ENCODE measurements around the gene CAPN6. TPM values are rescaled to one million over a fixed set of nuclear protein-coding genes. Genes with fewer than 3 reads are reported as not detected.

Gene CAPN6
- total and polyA plus RNA-seq, 2 donors (not counting 1 experiment from before 2014, with no cell fraction given): not detected

DNA sequence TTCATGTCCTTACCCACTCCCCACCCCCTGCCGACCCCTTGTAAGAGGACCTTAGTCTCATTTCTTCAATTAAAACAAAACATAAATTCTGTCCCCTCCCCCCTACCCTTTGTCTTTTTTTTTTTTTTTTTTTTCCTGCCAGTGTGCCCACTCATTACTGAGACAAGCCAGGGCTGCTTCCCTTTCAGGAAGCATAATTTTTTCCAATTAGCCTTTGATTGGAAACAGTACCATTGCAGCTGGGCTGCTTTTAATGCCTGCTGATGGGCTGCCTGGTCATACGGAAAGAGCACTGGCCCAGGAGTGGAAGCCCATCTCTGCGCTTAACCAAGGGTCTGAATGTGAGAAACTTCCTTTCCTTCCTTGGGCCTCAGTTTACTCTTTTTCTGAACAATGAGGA, 18.6 kb upstream of the CAPN6 start:
- Histone ChIP-seq H3K4me2 (ENCODE audit: extremely low read depth, insufficient read depth, low read length) (no peak overlapping the region), H3K79me2 (ENCODE audit: control insufficient read depth, insufficient read depth, low read length) (no peaks in the 10 kb centered on the region), H3K9ac (ENCODE audit: insufficient read depth, low read length) (no peak overlapping the region), H3K36me3 (ENCODE audit: control insufficient read depth, insufficient read depth, low read length) (no peaks in the 10 kb centered on the region), H3K4me3 (replicated peaks in 1 of 4; ENCODE audit: control extremely low read depth in 1 of 4, insufficient read depth in 1 of 4, low read depth in 3 of 4, low read length in 4 of 4) (no peak overlapping the region), H3K4me1 (ENCODE audit: control insufficient read depth, extremely low read depth, insufficient read depth, low read length) (no peaks in the 10 kb centered on the region), H2AFZ (ENCODE audit: low read length) (no peak overlapping the region), H3K27ac (ENCODE audit: insufficient read depth, low read length) (no peak overlapping the region), H3K9me3 (ENCODE audit: control insufficient read depth, insufficient read depth, low read depth, low read length) (no peaks in the 10 kb centered on the region), H4K20me1 (ENCODE audit: control insufficient read depth, extremely low read depth, insufficient read depth, low read length) (no peaks in the 10 kb centered on the region), H3K27me3 (ENCODE audit: control insufficient read depth, insufficient read depth, low read length) (no peaks in the 10 kb centered on the region)
- TF ChIP-seq, protein P1, sequence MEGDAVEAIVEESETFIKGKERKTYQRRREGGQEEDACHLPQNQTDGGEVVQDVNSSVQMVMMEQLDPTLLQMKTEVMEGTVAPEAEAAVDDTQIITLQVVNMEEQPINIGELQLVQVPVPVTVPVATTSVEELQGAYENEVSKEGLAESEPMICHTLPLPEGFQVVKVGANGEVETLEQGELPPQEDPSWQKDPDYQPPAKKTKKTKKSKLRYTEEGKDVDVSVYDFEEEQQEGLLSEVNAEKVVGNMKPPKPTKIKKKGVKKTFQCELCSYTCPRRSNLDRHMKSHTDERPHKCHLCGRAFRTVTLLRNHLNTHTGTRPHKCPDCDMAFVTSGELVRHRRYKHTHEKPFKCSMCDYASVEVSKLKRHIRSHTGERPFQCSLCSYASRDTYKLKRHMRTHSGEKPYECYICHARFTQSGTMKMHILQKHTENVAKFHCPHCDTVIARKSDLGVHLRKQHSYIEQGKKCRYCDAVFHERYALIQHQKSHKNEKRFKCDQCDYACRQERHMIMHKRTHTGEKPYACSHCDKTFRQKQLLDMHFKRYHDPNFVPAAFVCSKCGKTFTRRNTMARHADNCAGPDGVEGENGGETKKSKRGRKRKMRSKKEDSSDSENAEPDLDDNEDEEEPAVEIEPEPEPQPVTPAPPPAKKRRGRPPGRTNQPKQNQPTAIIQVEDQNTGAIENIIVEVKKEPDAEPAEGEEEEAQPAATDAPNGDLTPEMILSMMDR (conservative IDR thresholded peaks at IDR 0.05 in 1 of 2, IDR thresholded peaks at IDR 0.05 in 1 of 2; ENCODE audit: low read depth in 1 of 2, low read length in 2 of 2): no peak
- no peak for TF ChIP-seq EZH2 (IDR thresholded peaks at IDR 0.05; ENCODE audit: low read length, missing control alignments)
- no peak for DNase-seq (ENCODE audit: low read depth in 2 of 2)

DNA sequence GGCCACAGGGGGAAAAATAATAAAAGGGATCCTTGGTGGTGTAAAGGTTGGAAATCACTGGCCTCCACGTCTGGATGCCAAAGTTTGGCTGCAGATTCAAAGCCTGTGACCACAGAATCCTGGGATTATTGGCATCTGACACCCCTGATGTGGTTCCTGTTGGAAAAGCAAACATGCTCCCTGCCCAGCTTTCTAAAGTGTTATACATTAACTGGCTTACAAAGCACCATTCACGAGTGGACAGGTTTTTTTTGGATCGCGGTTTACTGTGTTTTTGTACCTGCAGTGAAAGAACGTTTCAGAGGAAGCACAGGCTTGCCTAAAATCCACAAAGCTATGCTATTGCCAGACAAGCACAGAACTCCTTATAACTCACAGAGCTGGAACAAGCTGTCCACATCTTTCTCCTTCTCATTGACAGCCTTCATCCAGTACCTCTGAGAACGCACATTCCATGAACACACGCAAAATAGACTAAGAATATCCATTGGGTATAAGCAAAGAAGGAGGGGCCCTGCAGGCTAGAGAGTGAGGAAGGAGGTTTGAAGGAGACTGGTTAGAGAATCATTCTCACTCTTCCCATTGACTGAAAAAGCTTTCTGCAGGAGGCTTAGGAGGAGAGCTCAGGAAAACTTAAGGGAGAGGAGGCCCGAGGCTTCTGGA, 14.5 kb upstream of the CAPN6 start:
- no peak overlapping the region for H2AFZ ChIP-seq (ENCODE audit: low read length)
- H3K9me3 ChIP-seq (ENCODE audit: control insufficient read depth, insufficient read depth, low read depth, low read length): no peaks in the 10 kb centered on the region
- H3K4me2 ChIP-seq (ENCODE audit: extremely low read depth, insufficient read depth, low read length): no peak overlapping the region
- TF ChIP-seq EZH2 (IDR thresholded peaks at IDR 0.05; ENCODE audit: low read length, missing control alignments): no peak
- TF ChIP-seq, protein P1 (conservative IDR thresholded peaks at IDR 0.05 in 1 of 2, IDR thresholded peaks at IDR 0.05 in 1 of 2; ENCODE audit: low read depth in 1 of 2, low read length in 2 of 2): no peak
- no peaks in the 10 kb centered on the region for H4K20me1 ChIP-seq (ENCODE audit: control insufficient read depth, extremely low read depth, insufficient read depth, low read length)
- no peak overlapping the region for H3K9ac ChIP-seq (ENCODE audit: insufficient read depth, low read length)
- no peaks in the 10 kb centered on the region for H3K4me1 ChIP-seq (ENCODE audit: control insufficient read depth, extremely low read depth, insufficient read depth, low read length)
- H3K27ac ChIP-seq (ENCODE audit: insufficient read depth, low read length): no peak overlapping the region
- H3K27me3 ChIP-seq (ENCODE audit: control insufficient read depth, insufficient read depth, low read length): no peaks in the 10 kb centered on the region
- H3K36me3 ChIP-seq (ENCODE audit: control insufficient read depth, insufficient read depth, low read length): no peaks in the 10 kb centered on the region
- DNase-seq (ENCODE audit: low read depth in 2 of 2): no peak
- no peak overlapping the region for H3K4me3 ChIP-seq (replicated peaks in 1 of 4; ENCODE audit: control extremely low read depth in 1 of 4, insufficient read depth in 1 of 4, low read depth in 3 of 4, low read length in 4 of 4)
- no peaks in the 10 kb centered on the region for H3K79me2 ChIP-seq (ENCODE audit: control insufficient read depth, insufficient read depth, low read length)

DNA sequence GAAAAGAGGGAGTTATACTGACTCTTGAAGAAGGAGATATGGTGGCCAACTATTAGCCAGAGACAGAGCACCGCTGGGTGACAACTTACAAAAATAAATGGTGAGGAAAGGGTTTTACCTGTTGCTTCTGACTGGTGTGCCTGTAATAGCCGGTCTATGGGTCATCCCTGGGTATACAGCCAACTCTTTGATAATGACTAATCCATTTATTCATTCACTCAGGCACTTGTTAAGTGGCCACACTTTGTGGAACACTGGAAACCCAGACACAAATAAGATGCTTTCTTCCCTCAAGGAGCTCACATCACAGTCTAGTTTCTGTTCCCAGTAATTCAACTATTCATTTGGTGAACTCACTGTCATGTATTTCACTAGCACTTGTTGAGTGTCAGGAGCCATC, 13.2 kb upstream of the CAPN6 start:
- Histone ChIP-seq H2AFZ (ENCODE audit: low read length) (no peak overlapping the region), H3K9me3 (ENCODE audit: control insufficient read depth, insufficient read depth, low read depth, low read length) (no peaks in the 10 kb centered on the region), H3K4me3 (replicated peaks in 1 of 4; ENCODE audit: control extremely low read depth in 1 of 4, insufficient read depth in 1 of 4, low read depth in 3 of 4, low read length in 4 of 4) (no peak overlapping the region), H3K4me2 (ENCODE audit: extremely low read depth, insufficient read depth, low read length) (no peak overlapping the region), H3K79me2 (ENCODE audit: control insufficient read depth, insufficient read depth, low read length) (no peaks in the 10 kb centered on the region), H3K27me3 (ENCODE audit: control insufficient read depth, insufficient read depth, low read length) (no peaks in the 10 kb centered on the region), H3K36me3 (ENCODE audit: control insufficient read depth, insufficient read depth, low read length) (no peaks in the 10 kb centered on the region), H3K9ac (ENCODE audit: insufficient read depth, low read length) (no peak overlapping the region), H4K20me1 (ENCODE audit: control insufficient read depth, extremely low read depth, insufficient read depth, low read length) (no peaks in the 10 kb centered on the region), H3K27ac (ENCODE audit: insufficient read depth, low read length) (no peak overlapping the region), H3K4me1 (ENCODE audit: control insufficient read depth, extremely low read depth, insufficient read depth, low read length) (no peaks in the 10 kb centered on the region)
- no peak for TF ChIP-seq EZH2 (IDR thresholded peaks at IDR 0.05; ENCODE audit: low read length, missing control alignments)
- no peak for DNase-seq (ENCODE audit: low read depth in 2 of 2)
